Kidney epithelial cell (primary cell): ENCODE results near the gene YIF1B. TPM values are rescaled to one million over a fixed set of nuclear protein-coding genes. Genes with fewer than 3 reads are reported as not detected.

Source experiments
- DNase-seq: peaks from one replicate; pipeline ENCODE4 v3.0.0-alpha.2; 2010; ENCODE audit warnings: low read depth
- H3K27me3 ChIP-seq: 2 replicates; pipeline ENCODE4 v1.6.0; 2011; ENCODE audit warnings: low read length; ENCODE audit not compliant: control insufficient read depth, insufficient read depth
- H3K36me3 ChIP-seq: 2 replicates; pipeline ENCODE4 v1.5.1; 2011; ENCODE audit warnings: low read length; ENCODE audit not compliant: control insufficient read depth, insufficient read depth
- H3K4me3 ChIP-seq: 2 replicates; pipeline ENCODE4 v1.5.1; 2011; ENCODE audit warnings: low read depth, mild to moderate bottlenecking, control low read depth, low read length
- CTCF ChIP-seq: IDR thresholded peaks from 2 replicates; pipeline ENCODE4 v1.5.1; 2011; ENCODE audit warnings: mild to moderate bottlenecking, moderate library complexity, low read length, control low read depth, inconsistent platforms; ENCODE audit not compliant: insufficient read depth, poor library complexity, severe bottlenecking
- total RNA-seq: library from RNA; depleted of rRNA; stranded (reverse); fragments of >200 nt; gene quantifications from 2 replicates; pipeline ENCODE4 v1.2.3, GENCODE V29; 2015

The YIF1B gene
- total RNA-seq, 1 donor from 2014 or later: 66.7 TPM

DNA sequence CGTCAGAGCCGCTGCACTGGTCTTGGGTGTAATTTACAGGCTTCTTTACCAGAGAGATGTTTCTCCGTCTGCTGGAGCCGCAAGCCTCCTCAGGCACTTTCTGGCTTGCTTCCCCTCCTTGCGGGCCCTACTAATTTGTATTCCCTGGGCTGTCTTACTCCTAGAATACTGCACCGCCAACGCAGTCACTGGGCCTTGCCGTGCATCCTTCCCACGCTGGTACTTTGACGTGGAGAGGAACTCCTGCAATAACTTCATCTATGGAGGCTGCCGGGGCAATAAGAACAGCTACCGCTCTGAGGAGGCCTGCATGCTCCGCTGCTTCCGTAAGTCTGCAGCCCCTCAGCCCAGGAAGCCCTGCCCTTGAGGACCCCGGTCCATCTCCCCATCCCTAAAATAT is 25.8 kb downstream of the YIF1B start:
- Histone ChIP-seq H3K4me3 (no peak overlapping the region), H3K36me3 (peaks cover 3% of the 10 kb centered on the region), H3K27me3 (no peaks in the 10 kb centered on the region)
- TF ChIP-seq CTCF: no peak
- DNase-seq: no peak

DNA sequence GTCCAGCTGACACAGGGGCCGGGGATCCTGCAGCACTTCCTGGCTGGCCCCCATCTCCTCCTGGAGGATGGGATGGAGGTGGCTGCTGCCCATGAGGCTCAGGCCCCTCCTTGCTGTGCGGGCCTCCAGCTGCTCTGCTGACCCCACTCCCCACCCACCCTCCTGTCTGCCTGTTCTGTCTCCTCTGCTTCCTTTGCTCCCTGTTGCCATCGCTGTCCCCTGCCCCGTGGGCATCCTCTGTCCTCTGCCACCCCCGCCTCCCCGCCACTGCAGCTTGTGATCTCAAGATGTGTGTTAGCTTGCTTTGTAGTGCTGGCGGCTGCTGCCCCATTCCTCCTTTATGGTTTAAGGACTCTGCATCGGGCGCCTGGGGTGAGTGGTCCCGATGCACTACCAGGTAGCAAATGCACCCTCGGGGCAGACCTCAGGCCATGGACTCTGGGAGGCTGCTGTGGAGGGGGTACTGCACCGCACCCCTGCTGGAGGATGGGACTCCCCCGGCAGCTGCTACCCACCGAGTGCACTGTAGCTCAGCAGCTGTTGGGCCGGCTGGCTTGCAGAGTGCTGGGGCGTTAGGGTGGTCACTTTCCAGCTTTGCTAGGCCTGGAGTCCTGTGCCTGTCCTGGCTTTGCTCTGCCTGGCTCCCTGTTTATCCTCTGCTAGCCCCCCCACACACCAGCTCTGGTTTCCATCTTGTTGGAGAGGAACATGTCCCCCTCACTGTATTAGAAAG is 27.5 kb downstream of the YIF1B start:
- Histone ChIP-seq H3K36me3 (peaks cover 4% of the 10 kb centered on the region), H3K4me3 (no peak overlapping the region), H3K27me3 (no peaks in the 10 kb centered on the region)
- DNase-seq: no peak
- no peak for TF ChIP-seq CTCF

GRCh38 chr19:38287604-38288003 is 28.1 kb downstream of the YIF1B start:
- Histone ChIP-seq H3K27me3 (no peaks in the 10 kb centered on the region), H3K4me3 (no peak overlapping the region), H3K36me3 (peaks cover 4% of the 10 kb centered on the region)
- no peak for DNase-seq
- no peak for TF ChIP-seq CTCF

DNA sequence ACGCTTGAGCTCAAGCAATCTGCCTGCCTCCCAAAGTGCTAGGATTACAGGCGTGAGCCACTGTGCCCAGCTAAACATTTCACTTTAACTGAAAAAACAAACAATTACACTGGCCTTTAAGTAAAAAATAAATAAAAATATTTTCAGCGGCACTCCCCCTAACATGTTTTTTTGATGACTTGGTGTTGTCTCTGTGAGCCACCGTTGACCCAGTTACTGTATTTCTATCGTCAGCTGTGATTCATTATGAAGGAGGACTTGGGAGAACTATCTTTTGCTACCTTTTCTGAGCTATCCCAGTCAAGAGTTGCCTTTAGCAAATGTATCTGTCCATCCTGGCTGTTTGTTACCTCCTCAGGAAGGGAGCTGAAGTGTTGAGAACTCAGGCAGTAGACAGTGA is 30.2 kb downstream of the YIF1B start:
- no peak overlapping the region for H3K4me3 ChIP-seq
- TF ChIP-seq CTCF: no peak
- peaks cover 4% of the 10 kb centered on the region for H3K36me3 ChIP-seq
- DNase-seq: no peak
- H3K27me3 ChIP-seq: no peaks in the 10 kb centered on the region

GRCh38 chr19:38284422-38284821 is 31.3 kb downstream of the YIF1B start:
- H3K4me3 ChIP-seq: no peak overlapping the region
- no peaks in the 10 kb centered on the region for H3K27me3 ChIP-seq
- DNase-seq: no peak
- peaks cover 3% of the 10 kb centered on the region for H3K36me3 ChIP-seq
- no peak for TF ChIP-seq CTCF

DNA sequence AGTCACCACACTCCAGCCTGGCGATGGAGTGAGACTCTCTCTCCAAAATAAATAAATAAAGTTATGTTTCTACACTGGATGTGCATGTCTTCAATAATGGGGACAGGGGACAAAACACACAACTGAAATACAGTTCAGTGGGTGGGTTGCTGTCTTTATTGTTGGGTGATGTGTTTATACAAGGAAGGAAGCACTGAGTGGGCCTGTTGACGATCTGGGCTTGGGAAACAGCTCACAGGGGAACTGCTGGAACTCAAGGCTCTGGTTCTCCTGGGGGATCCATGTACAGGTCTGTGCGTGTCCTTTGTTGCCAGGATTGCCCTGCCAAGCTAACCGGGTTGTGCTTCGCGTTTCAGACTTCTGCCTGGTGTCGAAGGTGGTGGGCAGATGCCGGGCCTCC is 32.5 kb downstream of the YIF1B start:
- Histone ChIP-seq H3K27me3 (no peaks in the 10 kb centered on the region), H3K4me3 (no peak overlapping the region), H3K36me3 (peaks cover 1% of the 10 kb centered on the region)
- TF ChIP-seq CTCF: no peak
- no peak for DNase-seq
